GM21723 (cell line): ENCODE measurements around the gene FGF22.

Experiments
- ATAC-seq: cut with Tn5 transposase; IDR thresholded peaks from one replicate; pipeline ENCODE4 v1.9.1; 2021; ENCODE audit warnings: mild to moderate bottlenecking, moderate library complexity; ENCODE audit not compliant: unreplicated experiment

Gene FGF22

GRCh38 chr19:642767-643727 lies 3.4 kb downstream of the FGF22 start:
- no peak for ATAC-seq

- ATAC-seq = no peak
Measured at GRCh38 chr19:643736-644135, 4.1 kb downstream of the FGF22 start.

- no peak for ATAC-seq
Measured at GRCh38 chr19:644363-644762, 4.7 kb downstream of the FGF22 start.

GRCh38 chr19:644789-645188 lies 5.1 kb downstream of the FGF22 start:
- no peak for ATAC-seq

GRCh38 chr19:645912-646778 lies 6.5 kb downstream of the FGF22 start:
- no peak for ATAC-seq

GRCh38 chr19:646779-647565 lies 7.3 kb downstream of the FGF22 start:
- no peak for ATAC-seq

- ATAC-seq = no peak
Measured at GRCh38 chr19:647566-648284, 8.0 kb downstream of the FGF22 start.

GRCh38 chr19:648305-648704 lies 8.6 kb downstream of the FGF22 start:
- ATAC-seq = no peak

- ATAC-seq = no peak
Measured at GRCh38 chr19:648904-649801, 9.5 kb downstream of the FGF22 start.

GRCh38 chr19:650121-650520 lies 10.4 kb downstream of the FGF22 start:
- no peak for ATAC-seq

- no peak for ATAC-seq
Measured at GRCh38 chr19:651114-651818, 11.6 kb downstream of the FGF22 start.

- ATAC-seq = no peak
Measured at GRCh38 chr19:651991-652390, 12.3 kb downstream of the FGF22 start.

GRCh38 chr19:652467-653389 lies 13.0 kb downstream of the FGF22 start:
- ATAC-seq = no peak

- no peak for ATAC-seq
Measured at GRCh38 chr19:653425-653824, 13.7 kb downstream of the FGF22 start.

GRCh38 chr19:655691-656090 lies 16.0 kb downstream of the FGF22 start:
- ATAC-seq = no peak

- ATAC-seq = no peak
Measured at GRCh38 chr19:656751-657559, 17.3 kb downstream of the FGF22 start.

- ATAC-seq = no peak
Measured at GRCh38 chr19:657611-658010, 17.9 kb downstream of the FGF22 start.
